Measurements from ENCODE around the gene DPM1.
A peak's percentile ranks its signal among the peaks of the same experiment; 100 is the strongest.

DPM1 gene

GRCh38 chr20:50969912-50970311 lies 11.6 kb upstream of the DPM1 start:
- DNase-seq (ENCODE audit: low read depth in 1 of 2, low spot score in 1 of 2): no peak
- no peak for TF ChIP-seq JUND (IDR thresholded peaks at IDR 0.05; ENCODE audit: low read depth)
- in situ Hi-C loops (cut with HindIII; ENCODE audit: low pct_unique_long_range_greater_than_20kb, low sequenced_read_pairs): no loop called here

GRCh38 chr20:50969435-50969834 lies 11.1 kb upstream of the DPM1 start:
- in situ Hi-C loops (cut with HindIII; ENCODE audit: low pct_unique_long_range_greater_than_20kb, low sequenced_read_pairs): no loop called here
- TF ChIP-seq JUND (IDR thresholded peaks at IDR 0.05; ENCODE audit: low read depth): no peak
- DNase-seq (ENCODE audit: low read depth in 1 of 2, low spot score in 1 of 2): no peak

- no peak for DNase-seq (ENCODE audit: low read depth in 1 of 2, low spot score in 1 of 2)
- in situ Hi-C loops (cut with HindIII; ENCODE audit: low pct_unique_long_range_greater_than_20kb, low sequenced_read_pairs): no loop called here
- TF ChIP-seq JUND (IDR thresholded peaks at IDR 0.05; ENCODE audit: low read depth): no peak
These were observed 10.0 kb upstream of the DPM1 start for GRCh38 chr20:50968289-50968688.

- DNase-seq (ENCODE audit: low read depth in 1 of 2, low spot score in 1 of 2): no peak
These were observed 9.3 kb upstream of the DPM1 start for GRCh38 chr20:50967586-50967985.

GRCh38 chr20:50959543-50960126 lies 1.3 kb upstream of the DPM1 start:
- in situ Hi-C loops (cut with HindIII; ENCODE audit: low pct_unique_long_range_greater_than_20kb, low sequenced_read_pairs): no loop called here
- no peak for TF ChIP-seq JUND (IDR thresholded peaks at IDR 0.05; ENCODE audit: low read depth)
- no peak for DNase-seq (ENCODE audit: low read depth in 1 of 2, low spot score in 1 of 2)

More at GRCh38 chr20:50967586-50967985, 9.3 kb upstream of the DPM1 start:
- in situ Hi-C loops (cut with HindIII; ENCODE audit: low pct_unique_long_range_greater_than_20kb, low sequenced_read_pairs): no loop called here
- no peak for TF ChIP-seq JUND (IDR thresholded peaks at IDR 0.05; ENCODE audit: low read depth)

- in situ Hi-C loops (cut with HindIII; ENCODE audit: low pct_unique_long_range_greater_than_20kb, low sequenced_read_pairs): no loop called here
- DNase-seq (ENCODE audit: low read depth in 1 of 2, low spot score in 1 of 2): peak; percentile 70 to 96
- TF ChIP-seq JUND (IDR thresholded peaks at IDR 0.05; ENCODE audit: low read depth): no peak
These were observed 547 bp upstream of the DPM1 start, which contains the start of gene MOCS3 for GRCh38 chr20:50958615-50959542. Gene MOCS3 (plus strand): TSS chr20:50958818. CDS start chr20:50958843, 25 bp downstream.

GRCh38 chr20:50957276-50957675 lies 1.1 kb downstream of the DPM1 start:
- peak in 1 of 2 experiments; percentile 25 for DNase-seq (ENCODE audit: low read depth in 1 of 2, low spot score in 1 of 2)
- in situ Hi-C loops (cut with HindIII; ENCODE audit: low pct_unique_long_range_greater_than_20kb, low sequenced_read_pairs): no loop called here
- TF ChIP-seq JUND (IDR thresholded peaks at IDR 0.05; ENCODE audit: low read depth): no peak

- no peak for DNase-seq (ENCODE audit: low read depth in 1 of 2, low spot score in 1 of 2)
- no peak for TF ChIP-seq JUND (IDR thresholded peaks at IDR 0.05; ENCODE audit: low read depth)
- in situ Hi-C loops (cut with HindIII; ENCODE audit: low pct_unique_long_range_greater_than_20kb, low sequenced_read_pairs): no loop called here
These were observed 4.5 kb downstream of the DPM1 start for GRCh38 chr20:50953821-50954220.

GRCh38 chr20:50953196-50953595 lies 5.1 kb downstream of the DPM1 start:
- in situ Hi-C loops (cut with HindIII; ENCODE audit: low pct_unique_long_range_greater_than_20kb, low sequenced_read_pairs): no loop called here
- no peak for TF ChIP-seq JUND (IDR thresholded peaks at IDR 0.05; ENCODE audit: low read depth)
- no peak for DNase-seq (ENCODE audit: low read depth in 1 of 2, low spot score in 1 of 2)

- in situ Hi-C loops (cut with HindIII; ENCODE audit: low pct_unique_long_range_greater_than_20kb, low sequenced_read_pairs): no loop called here
- no peak for TF ChIP-seq JUND (IDR thresholded peaks at IDR 0.05; ENCODE audit: low read depth)
- no peak for DNase-seq (ENCODE audit: low read depth in 1 of 2, low spot score in 1 of 2)
These were observed 10.1 kb downstream of the DPM1 start for GRCh38 chr20:50948132-50948785.

- TF ChIP-seq JUND (IDR thresholded peaks at IDR 0.05; ENCODE audit: low read depth): no peak
- in situ Hi-C loops (cut with HindIII; ENCODE audit: low pct_unique_long_range_greater_than_20kb, low sequenced_read_pairs): no loop called here
- DNase-seq (ENCODE audit: low read depth in 1 of 2, low spot score in 1 of 2): no peak
These were observed 15.3 kb downstream of the DPM1 start for GRCh38 chr20:50943069-50943468.

GRCh38 chr20:50933589-50933988 lies 24.7 kb downstream of the DPM1 start:
- in situ Hi-C loops (cut with HindIII; ENCODE audit: low pct_unique_long_range_greater_than_20kb, low sequenced_read_pairs): no loop called here
- TF ChIP-seq JUND (IDR thresholded peaks at IDR 0.05; ENCODE audit: low read depth): no peak
- DNase-seq (ENCODE audit: low read depth in 1 of 2, low spot score in 1 of 2): no peak
